ENCODE results near the gene SYTL5. TPM values are rescaled to one million over a fixed set of nuclear protein-coding genes. Genes with fewer than 3 reads are reported as not detected.

SYTL5 gene
- total RNA-seq, 1 experiment from 2014 or later: 0.04 TPM

GRCh38 chrX:38060331-38060878 is 54.1 kb downstream of the SYTL5 start:
- peaks cover 23% of the 10 kb centered on the region for H3K4me1 ChIP-seq (ENCODE audit: insufficient read depth, low read length)
- no peaks in the 10 kb centered on the region for H3K9me2 ChIP-seq (replicated peaks; ENCODE audit: low read length)
- no peak overlapping the region for H3K4me3 ChIP-seq (ENCODE audit: low read length)
- H3K27me3 ChIP-seq (ENCODE audit: low read length): no peaks in the 10 kb centered on the region
- no peaks in the 10 kb centered on the region for H3K9me3 ChIP-seq (ENCODE audit: low read length)
- H4K20me1 ChIP-seq (ENCODE audit: low read length): no peaks in the 10 kb centered on the region
- TF ChIP-seq EZH2 (IDR thresholded peaks at IDR 0.05; ENCODE audit: low read length, unreplicated experiment) (no peak), EZH2phosphoT487 (IDR thresholded peaks at IDR 0.05; ENCODE audit: borderline replicate concordance, low read length) (no peak)
- TF ChIP-seq, protein P1, sequence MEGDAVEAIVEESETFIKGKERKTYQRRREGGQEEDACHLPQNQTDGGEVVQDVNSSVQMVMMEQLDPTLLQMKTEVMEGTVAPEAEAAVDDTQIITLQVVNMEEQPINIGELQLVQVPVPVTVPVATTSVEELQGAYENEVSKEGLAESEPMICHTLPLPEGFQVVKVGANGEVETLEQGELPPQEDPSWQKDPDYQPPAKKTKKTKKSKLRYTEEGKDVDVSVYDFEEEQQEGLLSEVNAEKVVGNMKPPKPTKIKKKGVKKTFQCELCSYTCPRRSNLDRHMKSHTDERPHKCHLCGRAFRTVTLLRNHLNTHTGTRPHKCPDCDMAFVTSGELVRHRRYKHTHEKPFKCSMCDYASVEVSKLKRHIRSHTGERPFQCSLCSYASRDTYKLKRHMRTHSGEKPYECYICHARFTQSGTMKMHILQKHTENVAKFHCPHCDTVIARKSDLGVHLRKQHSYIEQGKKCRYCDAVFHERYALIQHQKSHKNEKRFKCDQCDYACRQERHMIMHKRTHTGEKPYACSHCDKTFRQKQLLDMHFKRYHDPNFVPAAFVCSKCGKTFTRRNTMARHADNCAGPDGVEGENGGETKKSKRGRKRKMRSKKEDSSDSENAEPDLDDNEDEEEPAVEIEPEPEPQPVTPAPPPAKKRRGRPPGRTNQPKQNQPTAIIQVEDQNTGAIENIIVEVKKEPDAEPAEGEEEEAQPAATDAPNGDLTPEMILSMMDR (conservative IDR thresholded peaks at IDR 0.05; ENCODE audit: low read depth, low read length): no peak
- H3K27ac ChIP-seq (ENCODE audit: low read length): peak overlapping the region; percentile 55
- H3F3A ChIP-seq (ENCODE audit: low read length, unreplicated experiment): no peaks in the 10 kb centered on the region
- DNase-seq (peak; percentile 63), ATAC-seq (peak; percentile 23; the same call in 1 of the 2 replicates)
- no peaks in the 10 kb centered on the region for H3K36me3 ChIP-seq (ENCODE audit: low read depth, low read length)
- CTCF ChIA-PET: no interaction called here
- POLR2A ChIA-PET (ENCODE audit: unreplicated experiment): no interaction called here
- H3K4me2 ChIP-seq (ENCODE audit: low read length): peak overlapping the region; percentile 41
- no peaks in the 10 kb centered on the region for H3K79me2 ChIP-seq (ENCODE audit: low read length)
- BruUV-seq (replicated peaks): no TSS peak
- H2AFZ ChIP-seq (ENCODE audit: low read length): no peak overlapping the region
- intact Hi-C loops (cut with micrococcal nuclease): loop anchor here (2.0 to 5.0 kb wide), 3 partner anchors 52 to 182 kb away; no protein-coding TSS in a partner anchor
- H3K9ac ChIP-seq (ENCODE audit: low read length): no peak overlapping the region; the same call in 1 of the 2 replicates

DNA sequence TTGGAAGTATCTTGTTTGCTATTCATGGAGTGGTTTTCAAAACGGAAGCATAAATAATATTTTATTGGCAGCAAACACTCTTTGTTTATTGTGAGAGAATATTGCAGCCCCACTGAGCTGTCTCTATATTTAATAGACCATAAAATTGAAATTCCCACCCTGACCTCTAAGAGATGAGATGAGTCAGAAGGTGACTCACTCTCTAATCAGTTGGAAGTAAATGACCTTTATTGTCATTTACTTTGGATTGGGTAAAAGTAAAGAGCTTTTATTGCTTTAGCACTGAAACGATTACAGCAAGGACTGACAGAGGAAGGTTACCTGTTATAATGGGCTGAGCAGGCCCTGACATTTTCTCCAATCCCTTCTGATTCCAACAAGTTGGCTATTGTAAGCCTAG is 55.0 kb downstream of the SYTL5 start:
- CTCF ChIA-PET: no interaction called here
- H3K9me2 ChIP-seq (replicated peaks; ENCODE audit: low read length): no peaks in the 10 kb centered on the region
- H3K4me1 ChIP-seq (ENCODE audit: insufficient read depth, low read length): peaks cover 20% of the 10 kb centered on the region
- H3K27me3 ChIP-seq (ENCODE audit: low read length): no peaks in the 10 kb centered on the region
- no peak overlapping the region for H2AFZ ChIP-seq (ENCODE audit: low read length)
- H3F3A ChIP-seq (ENCODE audit: low read length, unreplicated experiment): no peaks in the 10 kb centered on the region
- no peak overlapping the region for H3K4me3 ChIP-seq (ENCODE audit: low read length)
- no peaks in the 10 kb centered on the region for H3K9me3 ChIP-seq (ENCODE audit: low read length)
- no peaks in the 10 kb centered on the region for H3K36me3 ChIP-seq (ENCODE audit: low read depth, low read length)
- no peaks in the 10 kb centered on the region for H4K20me1 ChIP-seq (ENCODE audit: low read length)
- H3K4me2 ChIP-seq (ENCODE audit: low read length): peak overlapping the region; percentile 56
- peak; percentile 89 for DNase-seq
- H3K9ac ChIP-seq (ENCODE audit: low read length): no peak overlapping the region; the same call in 1 of the 2 replicates
- POLR2A ChIA-PET (ENCODE audit: unreplicated experiment): no interaction called here
- no peaks in the 10 kb centered on the region for H3K79me2 ChIP-seq (ENCODE audit: low read length)
- TF ChIP-seq, protein P1 (conservative IDR thresholded peaks at IDR 0.05; ENCODE audit: low read depth, low read length): no peak
- TF ChIP-seq EZH2 (IDR thresholded peaks at IDR 0.05; ENCODE audit: low read length, unreplicated experiment): no peak
- no peak for TF ChIP-seq EZH2phosphoT487 (IDR thresholded peaks at IDR 0.05; ENCODE audit: borderline replicate concordance, low read length)
- intact Hi-C loops (cut with micrococcal nuclease): loop anchor here (1.0 to 5.0 kb wide), 4 partner anchors 53 to 183 kb away; no protein-coding TSS in a partner anchor
- ATAC-seq: peak; percentile 93
- no TSS peak for BruUV-seq (replicated peaks)
- H3K27ac ChIP-seq (ENCODE audit: low read length): peak overlapping the region; percentile 76

GRCh38 chrX:38066934-38067333 is 60.6 kb downstream of the SYTL5 start:
- Histone ChIP-seq H3K36me3 (ENCODE audit: low read depth, low read length) (no peaks in the 10 kb centered on the region), H3K79me2 (ENCODE audit: low read length) (no peaks in the 10 kb centered on the region), H3K9ac (ENCODE audit: low read length) (no peak overlapping the region), H4K20me1 (ENCODE audit: low read length) (no peaks in the 10 kb centered on the region), H3K27me3 (ENCODE audit: low read length) (no peaks in the 10 kb centered on the region), H3K4me2 (ENCODE audit: low read length) (no peak overlapping the region), H3K9me3 (ENCODE audit: low read length) (no peaks in the 10 kb centered on the region), H3K4me1 (ENCODE audit: insufficient read depth, low read length) (peaks cover 8% of the 10 kb centered on the region), H3K9me2 (replicated peaks; ENCODE audit: low read length) (no peaks in the 10 kb centered on the region), H3K27ac (ENCODE audit: low read length) (no peak overlapping the region), H3K4me3 (ENCODE audit: low read length) (no peak overlapping the region), H3F3A (ENCODE audit: low read length, unreplicated experiment) (no peaks in the 10 kb centered on the region), H2AFZ (ENCODE audit: low read length) (no peak overlapping the region)
- ATAC-seq (peak; percentile 38), DNase-seq (peak; percentile 55)
- intact Hi-C loops (cut with micrococcal nuclease): no loop called here
- CTCF ChIA-PET: no interaction called here
- POLR2A ChIA-PET (ENCODE audit: unreplicated experiment): no interaction called here
- BruUV-seq (replicated peaks): no TSS peak
- TF ChIP-seq, protein P1 (conservative IDR thresholded peaks at IDR 0.05; ENCODE audit: low read depth, low read length): no peak
- no peak for TF ChIP-seq EZH2 (IDR thresholded peaks at IDR 0.05; ENCODE audit: low read length, unreplicated experiment)
- TF ChIP-seq EZH2phosphoT487 (IDR thresholded peaks at IDR 0.05; ENCODE audit: borderline replicate concordance, low read length): no peak
